CD4-positive, alpha-beta T cell treated with Interleukin-21 for 1 hour (primary cell): ENCODE measurements around the gene MTG1.
"Not testable (repeated sequence)": the region's sequence is repeated elsewhere in the genome, so short reads cannot be mapped to it uniquely, and the experiment has no call there.

ENCODE experiments used
- DNase-seq: peaks from one replicate; pipeline ENCODE4 v3.0.0-alpha.2; 2020

MTG1 gene

DNA sequence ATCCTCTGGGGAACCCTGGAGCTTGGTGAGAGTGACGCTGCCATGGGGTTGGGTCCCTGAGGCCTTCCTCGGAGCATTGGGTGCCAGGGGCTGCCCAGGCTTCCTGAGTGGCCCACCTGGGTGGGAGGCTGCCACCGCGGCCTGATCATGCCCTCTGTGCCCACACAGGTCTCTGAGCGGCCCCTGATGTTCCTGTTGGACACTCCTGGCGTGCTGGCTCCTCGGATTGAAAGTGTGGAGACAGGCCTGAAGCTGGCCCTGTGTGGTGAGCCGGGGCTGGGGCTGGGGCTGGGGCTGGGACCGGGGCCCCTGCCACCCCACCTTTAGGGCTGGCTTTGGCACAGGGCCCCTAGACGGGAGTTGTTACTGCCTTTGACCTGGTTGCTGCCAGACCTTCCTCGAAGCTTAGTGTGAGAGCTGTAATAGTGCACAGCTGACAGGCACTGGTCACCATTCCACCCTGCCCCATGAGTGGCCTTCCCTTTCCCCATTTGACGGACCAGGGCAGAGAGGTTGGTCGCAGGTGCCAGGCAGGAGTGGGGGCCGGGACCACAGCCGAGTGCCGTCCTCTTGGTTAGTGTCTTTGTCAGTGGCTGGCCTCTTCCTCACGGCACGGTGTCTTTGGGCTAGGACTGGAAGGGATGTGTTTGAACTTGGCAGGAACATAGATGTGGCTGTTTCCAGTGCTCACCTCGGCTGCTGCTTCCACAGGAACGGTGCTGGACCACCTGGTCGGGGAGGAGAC lies 8.2 kb downstream of the MTG1 start:
- no peak for DNase-seq

DNA sequence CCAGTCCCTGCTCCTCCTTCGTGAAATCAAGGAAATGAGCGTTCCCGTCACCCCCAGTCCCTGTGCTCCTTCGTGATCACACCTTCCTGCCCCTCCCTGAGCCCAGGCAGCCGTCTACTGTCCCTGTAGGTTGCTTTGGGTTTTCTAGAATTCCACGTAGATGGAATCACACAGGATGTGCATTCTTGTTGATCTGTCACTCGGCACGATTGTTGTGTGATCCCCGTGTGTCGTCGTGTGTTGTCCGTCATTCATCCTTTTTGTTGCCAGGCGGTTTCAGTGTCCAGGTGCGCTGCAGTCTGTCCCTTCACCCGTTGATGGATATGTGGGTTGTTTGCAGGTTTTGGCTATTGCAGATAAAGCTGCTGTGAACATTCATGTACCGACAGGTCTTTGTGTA lies 9.4 kb downstream of the MTG1 start:
- DNase-seq = no peak

DNA sequence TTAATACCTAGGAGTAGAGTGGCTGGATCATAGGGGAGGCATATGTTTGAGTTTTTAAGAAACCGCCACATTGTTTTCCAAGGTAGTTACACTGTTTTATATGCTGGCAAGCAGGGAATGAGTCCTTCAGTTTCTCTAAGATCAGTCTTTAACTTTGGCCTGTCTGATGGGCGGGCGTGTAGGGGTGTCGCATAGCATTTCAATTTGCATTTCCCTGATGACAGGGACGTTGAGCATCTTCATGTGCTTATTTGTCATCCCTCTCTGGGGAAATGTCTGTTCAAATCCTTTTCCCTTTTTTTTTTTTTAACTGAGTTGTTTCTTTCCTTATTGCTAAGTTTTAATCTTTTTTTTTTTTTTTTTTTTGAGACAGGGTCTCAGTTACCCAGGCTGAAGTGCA lies 9.8 kb downstream of the MTG1 start:
- no peak for DNase-seq

DNA sequence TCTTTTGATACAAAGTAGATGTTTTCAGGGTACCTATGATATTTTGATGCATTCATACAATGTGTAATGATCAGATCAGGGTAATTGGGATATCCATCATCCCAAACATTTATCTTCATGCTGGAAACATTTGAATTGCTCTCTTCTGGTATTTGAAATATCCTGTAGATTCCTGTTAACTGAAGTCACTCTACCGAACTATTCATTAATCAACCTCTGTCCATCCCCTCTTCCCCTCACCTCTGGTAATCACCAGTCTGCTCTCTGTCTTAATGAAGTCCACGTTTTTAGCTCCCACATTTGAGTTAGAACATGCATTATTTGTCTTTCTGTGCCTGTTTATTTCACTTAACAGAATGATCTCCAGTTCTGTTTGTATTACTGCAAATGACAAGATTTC lies 11.3 kb downstream of the MTG1 start:
- DNase-seq = no peak

DNA sequence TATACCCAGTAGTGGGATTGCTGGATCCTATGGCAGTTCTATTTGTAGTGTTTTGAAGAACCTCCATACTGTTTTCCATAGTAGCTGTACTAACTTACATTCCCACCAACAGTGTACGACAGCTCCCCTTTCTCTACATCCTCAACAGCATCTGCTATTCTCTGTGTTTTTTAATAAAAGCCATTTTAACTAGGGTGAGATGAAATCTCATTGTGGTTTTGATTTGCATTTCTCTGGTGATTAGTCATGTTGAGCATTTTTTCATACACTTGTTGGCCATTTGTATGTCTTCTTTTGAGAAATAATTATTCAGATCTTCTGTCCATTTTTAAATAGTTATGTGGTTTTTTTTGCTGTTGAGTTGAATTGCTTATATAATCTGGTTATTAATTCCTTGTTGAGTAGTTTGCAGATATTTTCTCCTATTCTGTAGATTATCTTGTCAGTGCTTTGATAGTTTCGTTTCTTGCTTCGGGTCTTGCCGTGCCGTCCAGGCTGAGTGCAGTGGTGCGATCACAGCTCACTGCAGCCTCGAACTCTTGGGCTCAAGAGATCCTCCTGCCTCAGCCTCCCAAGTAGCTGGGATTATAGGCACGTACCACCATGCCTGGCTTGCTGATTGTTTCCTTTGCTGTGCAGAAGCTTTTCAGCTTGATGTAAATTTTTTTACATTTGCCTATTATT lies 12.0 kb downstream of the MTG1 start:
- DNase-seq = no peak

DNA sequence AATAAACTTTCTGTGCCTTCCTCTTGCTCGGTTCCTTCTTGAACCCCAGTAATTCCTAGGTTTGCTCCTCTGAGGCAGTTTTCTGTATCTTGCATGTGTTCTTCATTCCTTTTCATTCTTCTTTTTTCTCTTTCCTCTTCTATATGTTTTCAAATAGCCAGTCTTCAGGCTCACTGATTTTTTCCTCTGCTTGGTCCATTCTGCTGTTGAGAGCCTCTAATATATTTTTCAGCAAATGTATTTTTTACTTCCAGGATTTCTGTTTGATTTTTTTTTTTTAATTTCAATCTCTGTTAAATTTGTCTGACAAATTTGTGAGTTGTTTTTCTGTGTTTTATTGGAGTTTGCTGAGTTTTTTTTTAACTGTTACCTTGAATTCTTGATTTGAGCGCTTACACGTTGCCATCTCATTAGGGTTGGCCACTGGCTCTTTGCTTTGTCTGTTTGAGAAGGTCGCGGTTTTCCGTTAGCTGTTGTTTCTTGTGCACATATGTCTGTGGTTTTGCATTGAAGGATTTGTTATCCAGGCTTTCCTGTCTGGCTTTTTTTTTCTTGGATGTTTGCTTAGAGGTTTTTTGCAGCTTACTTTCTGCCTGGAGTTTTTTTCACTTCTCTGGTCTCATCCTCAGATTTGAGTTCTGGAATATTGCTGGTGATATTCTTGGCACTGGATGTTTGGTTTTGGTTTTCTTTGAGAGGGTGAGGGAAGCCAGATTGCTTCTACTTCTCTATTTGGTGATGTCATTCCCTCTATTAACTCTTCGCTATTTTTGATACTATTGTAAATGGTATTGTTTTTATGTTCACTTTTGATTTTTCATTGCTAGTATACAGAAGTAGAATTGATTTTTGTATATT lies 17.8 kb downstream of the MTG1 start:
- DNase-seq = no peak

DNA sequence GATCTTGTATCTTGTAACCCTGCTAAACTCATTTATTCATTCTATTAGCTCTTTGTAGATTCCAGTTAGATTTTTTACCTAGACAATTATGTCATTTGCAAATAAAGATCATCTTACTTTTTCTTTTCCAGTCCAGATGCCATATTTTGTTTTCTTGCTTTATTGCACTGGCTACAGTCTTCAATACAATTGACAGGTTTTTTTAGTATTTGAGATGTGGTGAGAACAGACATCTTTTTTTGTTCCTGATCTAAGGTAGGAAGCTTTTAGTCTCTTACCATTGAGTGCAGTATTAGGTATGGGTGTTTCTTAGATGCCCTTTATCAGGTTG lies 18.4 kb downstream of the MTG1 start:
- DNase-seq = no peak

DNA sequence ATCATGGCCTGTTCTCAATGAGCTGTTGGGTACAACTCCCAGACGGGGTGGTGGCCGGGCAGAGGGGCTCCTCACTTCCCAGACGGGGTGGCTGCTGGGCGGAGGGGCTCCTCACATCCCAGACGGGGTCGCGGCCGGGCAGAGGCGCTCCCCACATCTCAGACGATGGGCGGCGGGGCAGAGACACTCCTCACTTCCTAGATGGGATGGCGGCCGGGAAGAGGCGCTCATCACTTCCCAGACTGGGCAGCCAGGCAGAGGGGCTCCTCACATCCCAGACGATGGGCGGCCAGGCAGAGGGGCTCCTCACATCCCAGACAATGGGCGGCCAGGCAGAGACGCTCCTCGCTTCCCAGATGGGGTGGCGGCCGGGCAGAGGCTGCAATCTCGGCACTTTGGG lies 20.4 kb downstream of the MTG1 start:
- not testable (repeated sequence) for DNase-seq

DNA sequence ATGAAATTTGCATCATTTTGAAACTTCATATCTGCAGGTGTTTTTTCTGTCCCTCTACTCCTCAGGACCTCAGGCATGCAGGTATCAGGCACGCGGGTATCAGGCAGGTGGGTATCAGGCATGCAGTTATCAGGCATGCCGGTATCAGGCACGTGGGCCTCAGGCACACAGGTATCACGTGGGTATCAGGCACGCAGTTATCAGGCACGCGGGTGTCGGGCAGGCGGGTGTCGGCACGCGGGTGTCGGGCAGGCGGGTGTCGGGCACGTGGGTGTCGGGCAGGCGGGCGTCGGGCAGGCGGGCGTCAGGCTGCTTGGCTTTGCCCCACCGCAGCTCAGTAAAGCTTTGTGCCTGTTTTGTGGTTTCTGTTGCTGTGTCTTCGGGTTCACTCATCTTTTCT lies 21.8 kb downstream of the MTG1 start:
- no peak for DNase-seq

DNA sequence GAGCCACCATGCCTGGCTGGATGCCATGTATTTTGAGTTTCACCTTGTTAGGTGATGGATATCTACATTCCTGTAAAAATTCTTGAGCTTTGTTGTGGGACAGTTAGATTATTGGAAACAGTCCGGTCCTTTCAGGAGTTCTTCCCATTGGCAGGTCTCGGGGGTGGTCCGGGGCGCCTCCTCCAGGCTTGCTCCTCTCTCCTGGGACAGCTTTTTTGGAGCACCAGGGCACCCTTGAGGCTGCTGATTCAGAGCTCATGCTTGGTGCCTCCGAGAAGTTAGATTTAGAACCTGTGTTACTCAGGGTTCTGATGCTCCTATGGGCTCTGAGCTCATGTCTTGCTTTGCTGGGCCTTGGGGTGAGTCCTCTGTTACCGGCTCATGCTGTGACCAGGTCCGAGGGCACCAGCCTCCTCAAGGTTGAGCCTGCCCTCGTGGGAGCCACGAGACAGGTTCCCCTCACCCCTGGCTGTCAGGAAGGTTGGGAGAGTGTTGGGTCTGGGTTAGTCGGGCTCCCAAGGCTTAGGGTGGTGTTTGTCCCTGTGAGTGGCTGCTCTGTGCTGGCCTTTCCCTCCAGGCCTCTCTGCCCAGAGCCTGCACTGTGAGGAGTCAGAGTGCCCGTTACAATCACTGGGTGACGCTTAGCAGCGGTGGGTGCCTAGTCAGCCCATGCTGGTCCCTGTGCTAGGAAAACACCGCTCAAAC lies 24.5 kb downstream of the MTG1 start:
- no peak for DNase-seq

DNA sequence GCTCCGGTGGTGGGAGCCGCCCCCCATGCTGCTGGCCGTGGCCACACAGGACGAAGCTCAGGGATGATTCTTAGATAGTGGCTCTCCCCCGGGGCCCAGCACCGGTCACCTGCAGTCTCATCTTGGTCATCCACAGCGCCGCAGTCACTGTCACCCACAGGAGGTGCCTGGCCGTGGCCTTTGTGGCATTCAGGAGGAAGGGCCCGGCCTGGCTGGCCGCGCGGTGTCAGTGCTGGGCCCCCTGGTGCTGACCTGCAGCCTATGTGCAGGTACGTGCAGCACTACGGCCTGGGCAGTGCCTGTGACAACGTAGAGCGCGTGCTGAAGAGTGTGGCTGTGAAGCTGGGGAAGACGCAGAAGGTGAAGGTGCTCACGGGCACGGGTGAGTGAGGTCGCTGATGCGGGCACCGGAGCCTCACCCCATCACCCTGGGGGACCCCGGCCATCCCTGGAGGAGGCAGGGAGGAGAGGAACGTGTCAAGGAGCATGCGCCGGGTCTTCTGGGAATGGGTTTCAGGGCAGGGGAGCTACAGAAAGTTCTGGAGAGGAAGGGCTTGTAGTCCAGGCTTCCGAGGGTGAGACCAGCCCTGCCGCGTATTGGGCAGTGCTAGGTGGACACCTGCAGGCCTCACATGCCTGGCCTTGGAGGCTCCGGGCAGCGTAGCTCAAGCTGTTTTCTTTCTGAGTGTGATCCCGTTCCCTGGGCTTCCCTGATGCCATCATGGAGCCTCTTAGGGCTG lies 25.4 kb downstream of the MTG1 start:
- DNase-seq = no peak

DNA sequence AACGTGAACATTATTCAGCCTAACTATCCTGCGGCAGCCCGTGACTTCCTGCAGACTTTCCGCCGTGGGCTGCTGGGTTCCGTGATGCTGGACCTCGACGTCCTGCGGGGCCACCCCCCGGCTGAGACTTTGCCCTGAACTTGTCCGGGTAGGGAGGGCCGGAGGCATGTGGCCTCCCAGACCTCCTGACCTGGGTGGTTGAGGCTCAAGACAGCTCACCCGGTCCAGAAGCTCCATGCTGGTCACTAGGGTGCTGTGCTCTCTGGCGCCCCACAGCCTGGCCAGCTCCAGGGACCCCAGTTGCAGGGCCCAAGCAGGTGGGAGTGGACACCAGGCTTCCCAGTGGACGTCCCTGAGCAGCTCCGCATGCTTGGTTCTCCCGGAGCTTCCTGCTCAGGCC lies 26.1 kb downstream of the MTG1 start:
- DNase-seq = no peak

DNA sequence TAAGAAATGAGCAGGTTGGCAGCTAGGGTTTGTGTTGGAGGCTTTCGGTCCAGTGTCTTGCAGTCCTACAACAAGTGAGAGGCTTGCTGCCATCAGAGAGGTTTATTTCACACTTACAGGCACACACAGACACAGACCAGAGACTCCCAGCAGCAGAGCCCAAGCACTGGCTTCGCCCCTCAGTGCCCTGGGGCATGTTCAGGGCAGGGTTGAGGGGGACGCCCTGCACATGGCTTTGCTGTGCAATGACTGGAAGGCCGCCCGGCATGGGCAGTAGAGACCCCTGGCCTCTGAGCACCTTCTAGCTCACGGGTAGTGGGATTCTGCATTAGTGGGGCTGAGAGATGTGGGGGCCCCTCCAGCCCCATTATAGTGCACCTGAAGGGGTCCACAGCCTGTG lies 26.6 kb downstream of the MTG1 start:
- no peak for DNase-seq

DNA sequence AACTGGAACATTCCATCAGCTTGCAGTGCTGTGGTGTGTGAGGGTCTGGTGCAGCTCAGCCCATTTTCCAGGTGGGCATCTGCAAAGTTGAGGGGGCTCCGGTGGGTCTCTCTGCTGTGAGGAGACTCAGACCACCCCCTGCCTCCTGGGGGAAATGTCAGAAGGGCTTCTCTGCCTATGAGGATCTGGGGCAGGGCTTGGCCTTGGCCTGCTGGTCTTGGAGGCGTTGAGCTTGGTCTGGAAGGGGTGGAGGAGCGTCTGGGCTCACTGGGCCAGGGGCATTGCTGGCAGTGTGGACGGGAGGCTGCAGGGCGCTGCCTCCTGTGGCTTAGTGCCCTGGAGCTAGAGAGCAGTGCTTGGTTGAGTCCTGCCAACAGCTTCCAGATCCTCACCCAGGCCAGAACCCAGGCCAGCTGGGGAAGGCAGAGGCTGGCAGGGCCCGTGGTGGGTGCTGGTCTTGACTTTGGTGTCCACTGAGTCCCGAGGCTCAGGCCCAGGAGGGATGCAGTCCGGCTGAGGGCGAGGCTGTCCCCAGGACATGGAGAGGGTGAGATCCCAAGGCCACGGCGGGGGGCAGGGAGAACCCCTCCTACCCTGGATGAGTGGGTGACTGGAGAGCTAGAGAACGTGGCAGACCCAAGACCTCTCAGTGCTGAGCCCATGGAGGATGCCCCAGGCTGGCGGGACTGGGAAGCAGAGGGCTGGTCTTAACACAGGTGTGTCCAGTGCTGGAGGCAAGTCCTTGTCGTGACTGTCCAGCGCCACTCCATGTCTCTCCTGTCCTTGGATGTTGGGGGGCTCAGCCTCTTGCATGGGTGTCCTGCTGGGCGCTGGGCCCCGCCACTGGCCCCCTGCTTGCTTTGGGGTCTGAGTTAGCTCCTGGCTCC lies 27.6 kb downstream of the MTG1 start:
- no peak for DNase-seq

DNA sequence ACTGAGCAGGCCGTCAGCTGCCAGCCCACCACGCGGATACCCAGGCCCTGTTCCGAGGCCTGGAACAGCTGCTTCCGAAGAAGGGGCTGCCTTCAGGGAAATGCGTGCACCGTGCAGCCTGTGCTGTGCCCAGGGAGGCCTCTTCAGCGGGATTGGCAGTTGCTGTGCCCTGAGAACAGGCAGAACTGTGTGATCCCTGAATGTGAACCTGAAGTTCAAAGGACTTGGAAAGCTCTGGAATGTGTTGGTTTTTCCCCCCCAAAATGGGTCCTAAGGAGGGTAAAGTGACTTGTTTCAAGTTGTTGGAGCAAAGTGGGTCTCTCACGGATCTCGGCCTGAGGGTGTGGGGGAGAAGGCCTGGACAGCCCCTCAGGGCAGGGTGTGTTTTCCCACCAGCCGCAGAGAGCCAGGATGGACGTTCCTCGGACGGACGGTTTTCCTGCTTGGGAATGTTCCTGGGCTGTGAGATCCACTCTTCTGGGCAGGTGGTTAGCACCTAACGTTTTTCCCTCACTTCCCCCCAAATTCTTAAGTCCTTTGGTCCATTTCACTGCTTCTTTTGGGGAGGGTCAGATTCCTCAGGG lies 28.4 kb downstream of the MTG1 start:
- DNase-seq = no peak

DNA sequence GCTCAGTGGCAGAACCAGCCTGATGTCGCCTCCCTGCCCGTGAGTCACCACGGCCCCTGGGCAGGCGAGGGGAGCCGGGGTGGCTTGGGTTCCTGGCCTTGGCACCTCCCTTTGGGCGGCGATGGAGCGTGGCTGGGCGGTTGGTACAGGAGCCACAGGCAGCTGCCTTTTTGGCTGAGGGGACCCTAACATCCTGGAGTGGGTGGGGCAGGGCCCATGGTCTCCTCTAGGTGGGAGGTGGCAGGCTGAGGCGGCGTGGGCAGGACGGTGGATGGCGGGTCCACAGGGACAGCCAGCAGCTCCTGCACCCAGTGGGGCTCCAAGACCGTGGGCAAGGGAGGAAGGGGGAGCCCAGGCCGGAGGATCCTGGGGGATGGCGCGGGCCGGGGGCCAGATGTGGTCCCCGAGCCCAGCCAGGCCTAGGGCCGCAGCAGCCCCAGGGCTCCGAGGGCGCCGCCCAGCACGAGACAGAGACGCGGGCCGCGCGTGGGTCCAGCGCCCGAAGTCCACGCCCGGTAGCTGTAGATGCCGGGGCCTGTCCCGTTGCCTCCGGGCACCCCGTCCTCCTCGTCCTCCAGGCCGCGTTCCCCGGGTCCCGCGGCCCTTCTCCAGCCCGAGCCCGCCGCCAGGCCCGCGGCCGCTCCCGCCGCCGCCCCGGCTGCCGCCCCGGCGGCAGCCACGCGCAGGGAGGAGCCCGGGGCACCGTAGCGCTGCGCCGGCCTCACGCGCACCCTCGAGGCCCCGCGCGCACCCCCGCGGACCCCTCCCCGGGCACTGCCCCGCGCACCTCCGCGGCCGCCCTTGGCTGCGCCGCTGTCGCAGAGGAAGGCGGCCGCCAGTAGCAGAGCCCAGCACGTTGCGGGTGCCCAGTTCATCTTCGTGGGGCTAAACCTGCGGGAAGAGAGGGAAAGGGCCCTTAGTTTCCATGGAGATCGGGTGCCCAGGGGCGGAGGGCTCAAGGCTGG lies 29.1 kb downstream of the MTG1 start:
- no peak for DNase-seq

DNA sequence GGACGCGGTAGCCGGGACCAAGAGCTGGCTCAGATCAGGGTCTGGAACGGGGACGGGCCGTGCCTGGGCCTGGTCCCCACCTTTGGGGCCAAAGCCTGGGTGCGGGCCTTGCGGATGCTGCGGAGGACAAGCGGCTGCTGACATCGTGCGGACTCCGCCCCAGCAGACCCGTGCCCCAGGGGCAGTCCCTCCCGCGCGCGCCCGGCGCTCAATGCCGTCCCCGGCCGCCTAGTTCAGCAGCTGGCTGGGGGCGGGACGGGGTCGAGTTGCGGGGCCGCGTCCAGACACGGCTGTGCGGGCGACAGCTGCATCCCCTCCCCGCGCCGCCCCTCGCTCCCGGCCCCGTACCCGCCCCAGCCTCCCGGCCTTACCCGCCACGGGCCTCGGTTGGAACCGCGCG lies 30.1 kb downstream of the MTG1 start:
- not testable (repeated sequence) for DNase-seq

DNA sequence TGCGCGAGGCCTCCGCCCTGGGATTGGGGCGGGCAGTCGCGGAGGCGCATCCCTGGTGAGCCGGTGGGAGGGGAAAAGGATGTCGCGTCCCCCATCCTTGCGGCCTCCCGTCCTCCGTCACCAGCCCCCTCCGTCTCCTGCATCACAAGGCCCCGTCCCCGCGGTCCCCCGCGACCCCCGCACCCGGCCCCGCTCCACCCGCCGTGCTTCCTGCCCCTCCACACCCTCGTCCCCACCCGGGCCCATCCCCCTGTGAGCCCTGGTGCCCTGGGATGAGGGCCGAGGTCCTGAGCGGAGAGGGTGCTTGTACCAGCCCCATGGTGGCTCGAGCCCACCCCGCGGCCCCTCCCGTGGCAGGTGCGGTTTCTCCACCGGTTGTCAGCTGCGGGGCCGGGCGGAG lies 30.6 kb downstream of the MTG1 start, which contains the start of gene SPRN:
SPRN (minus strand) TSS at position 25 of the 400 bp plus-strand sequence. CDS start 944 bp downstream, outside the sequence.
- DNase-seq = not testable (repeated sequence)

DNA sequence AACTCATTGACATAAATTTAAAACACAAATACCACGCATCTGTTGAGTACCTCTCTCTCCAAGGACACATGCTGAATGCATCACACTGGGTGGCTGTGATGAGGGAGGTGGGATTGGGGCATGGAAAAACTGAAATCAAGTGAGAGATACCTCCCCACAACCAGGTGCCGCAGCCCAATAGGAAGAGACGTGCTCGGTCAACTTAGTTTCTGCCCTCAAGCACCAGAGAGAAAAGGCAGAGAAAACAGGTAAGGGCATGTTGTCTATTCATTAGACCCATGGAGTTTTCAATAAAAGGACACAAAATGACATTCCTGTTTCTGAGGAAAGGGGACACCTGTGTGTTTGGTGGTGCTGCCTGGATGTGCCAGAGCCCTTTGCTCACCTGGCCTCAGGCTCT lies 35.6 kb downstream of the MTG1 start:
- not testable (repeated sequence) for DNase-seq
